MM.1S (cell line): ENCODE measurements around the gene SF3B5.

ENCODE experiments used
- DNase-seq: peaks from one replicate; pipeline ENCODE4 v3.0.0-alpha.2; 2015
- H2AFZ ChIP-seq: fragments of 300-600 bp; sonication (generic); 2 replicates; pipeline ENCODE4 v1.6.0; 2016; ENCODE audit warnings: antibody characterized with exemption, low read length
- H3F3A ChIP-seq: fragments of 300-600 bp; sonication (generic); 2 replicates; pipeline ENCODE4 v1.6.1; 2016; ENCODE audit warnings: mild to moderate bottlenecking, antibody characterized with exemption, low read length, moderate library complexity, mixed read lengths; ENCODE audit not compliant: insufficient read depth
- H3K27ac ChIP-seq: fragments of 300-600 bp; sonication (generic); 2 replicates; pipeline ENCODE4 v1.5.1; 2016; ENCODE audit warnings: mild to moderate bottlenecking, low read length
- H3K27me3 ChIP-seq: fragments of 300-600 bp; sonication (generic); replicated peaks from 2 replicates; pipeline ENCODE4 v1.6.0; 2016; ENCODE audit warnings: low read length; ENCODE audit not compliant: insufficient read depth
- H3K36me3 ChIP-seq: fragments of 300-600 bp; sonication (generic); replicated peaks from 2 replicates; pipeline ENCODE4 v1.6.1; 2016; ENCODE audit warnings: mild to moderate bottlenecking, low read length, mixed read lengths; ENCODE audit not compliant: insufficient read depth
- H3K4me1 ChIP-seq: fragments of 300-600 bp; sonication (generic); 2 replicates; pipeline ENCODE4 v1.6.1; 2016; ENCODE audit warnings: low read length, mixed read lengths
- H3K4me2 ChIP-seq: fragments of 300-600 bp; sonication (generic); 2 replicates; pipeline ENCODE4 v1.6.0; 2016; ENCODE audit warnings: low read depth, low read length
- H3K4me3 ChIP-seq: fragments of 300-600 bp; sonication (generic); 2 replicates; pipeline ENCODE4 v1.5.1; 2016; ENCODE audit warnings: low read length, mixed read lengths
- H3K79me2 ChIP-seq: fragments of 300-600 bp; sonication (generic); 2 replicates; pipeline ENCODE4 v1.6.1; 2016; ENCODE audit warnings: mixed run types, low read length, mixed read lengths
- H3K9ac ChIP-seq: fragments of 300-600 bp; sonication (generic); 2 replicates; pipeline ENCODE4 v1.6.1; 2016; ENCODE audit warnings: low read length, mixed read lengths
- H3K9me2 ChIP-seq: fragments of 300-600 bp; sonication (generic); replicated peaks from 2 replicates; pipeline ENCODE4 v1.6.1; 2016; ENCODE audit warnings: mild to moderate bottlenecking, low read length, mixed read lengths; ENCODE audit not compliant: insufficient read depth
- H3K9me3 ChIP-seq: fragments of 300-600 bp; sonication (generic); replicated peaks from 2 replicates; pipeline ENCODE4 v1.6.1; 2016; ENCODE audit warnings: mild to moderate bottlenecking, low read length, mixed read lengths; ENCODE audit not compliant: insufficient read depth
- H4K20me1 ChIP-seq: fragments of 300-600 bp; sonication (generic); 2 replicates; pipeline ENCODE4 v1.6.1; 2016; ENCODE audit warnings: mild to moderate bottlenecking, low read length, moderate library complexity, mixed read lengths; ENCODE audit not compliant: insufficient read depth
- CTCF ChIP-seq: fragments of 300-600 bp; sonication (generic); IDR thresholded peaks from 2 replicates; pipeline ENCODE4 v1.5.1; 2016; ENCODE audit warnings: antibody characterized with exemption, low read length, mixed read lengths
- EZH2 ChIP-seq: fragments of 300-600 bp; sonication (generic); optimal IDR thresholded peaks from 2 replicates; pipeline ENCODE3; 2017; ENCODE audit warnings: low read depth, mild to moderate bottlenecking, antibody characterized with exemption, low read length, mixed read lengths
- EZH2phosphoT487 ChIP-seq: fragments of 300-600 bp; sonication (generic); IDR thresholded peaks from 2 replicates; pipeline ENCODE4 v1.6.1; 2018; ENCODE audit warnings: antibody characterized with exemption, low read length

Gene SF3B5

GRCh38 chr6:144138542-144138941 lies 43.2 kb upstream of the SF3B5 start:
- Histone ChIP-seq H4K20me1 (no peaks in the 10 kb centered on the region), H3K36me3 (no peaks in the 10 kb centered on the region), H3K4me1 (no peaks in the 10 kb centered on the region), H3K9ac (no peak overlapping the region), H3K27ac (no peak overlapping the region), H3F3A (no peaks in the 10 kb centered on the region), H3K27me3 (no peaks in the 10 kb centered on the region), H3K9me3 (no peaks in the 10 kb centered on the region), H3K4me2 (no peak overlapping the region), H3K9me2 (no peaks in the 10 kb centered on the region), H3K4me3 (no peak overlapping the region), H2AFZ (no peak overlapping the region), H3K79me2 (no peaks in the 10 kb centered on the region)
- DNase-seq: no peak
- TF ChIP-seq EZH2 (no peak), EZH2phosphoT487 (no peak), CTCF (no peak)

GRCh38 chr6:144134737-144135136 lies 39.4 kb upstream of the SF3B5 start:
- H3K27me3 ChIP-seq: no peaks in the 10 kb centered on the region
- no peak for TF ChIP-seq EZH2phosphoT487
- TF ChIP-seq CTCF: no peak
- TF ChIP-seq EZH2: no peak
- no peak overlapping the region for H2AFZ ChIP-seq
- no peaks in the 10 kb centered on the region for H3K4me1 ChIP-seq
- no peaks in the 10 kb centered on the region for H4K20me1 ChIP-seq
- H3K9ac ChIP-seq: no peak overlapping the region
- no peak for DNase-seq
- no peaks in the 10 kb centered on the region for H3K9me2 ChIP-seq
- H3K27ac ChIP-seq: no peak overlapping the region
- no peaks in the 10 kb centered on the region for H3K9me3 ChIP-seq
- H3K4me2 ChIP-seq: no peak overlapping the region
- no peaks in the 10 kb centered on the region for H3K79me2 ChIP-seq
- H3F3A ChIP-seq: no peaks in the 10 kb centered on the region
- no peaks in the 10 kb centered on the region for H3K36me3 ChIP-seq
- no peak overlapping the region for H3K4me3 ChIP-seq

- no peaks in the 10 kb centered on the region for H3K9me3 ChIP-seq
- no peaks in the 10 kb centered on the region for H3K36me3 ChIP-seq
- no peaks in the 10 kb centered on the region for H3K9me2 ChIP-seq
- no peak overlapping the region for H3K4me2 ChIP-seq
- no peaks in the 10 kb centered on the region for H3K79me2 ChIP-seq
- H3K4me1 ChIP-seq: no peaks in the 10 kb centered on the region
- no peak overlapping the region for H3K9ac ChIP-seq
- no peaks in the 10 kb centered on the region for H4K20me1 ChIP-seq
- H3F3A ChIP-seq: no peaks in the 10 kb centered on the region
- TF ChIP-seq CTCF: no peak
- TF ChIP-seq EZH2phosphoT487: no peak
- TF ChIP-seq EZH2: no peak
- H2AFZ ChIP-seq: no peak overlapping the region
- DNase-seq: no peak
- no peak overlapping the region for H3K4me3 ChIP-seq
- H3K27ac ChIP-seq: no peak overlapping the region
- H3K27me3 ChIP-seq: no peaks in the 10 kb centered on the region
Measured at GRCh38 chr6:144134176-144134575, 38.8 kb upstream of the SF3B5 start.
